ENCODE measurements around the gene GOPC.

The GOPC gene

GRCh38 chr6:117512056-117512828 lies 90.1 kb downstream of the GOPC start:
- Histone ChIP-seq H3K36me3 (ENCODE audit: insufficient read depth, low read length) (peaks cover 40% of the 10 kb centered on the region), H3K4me3 (ENCODE audit: low read length) (no peak overlapping the region), H3K27me3 (ENCODE audit: control insufficient read depth, insufficient read depth, low read length) (no peaks in the 10 kb centered on the region), H3K4me1 (ENCODE audit: control insufficient read depth, insufficient read depth, low read length) (peaks cover 29% of the 10 kb centered on the region), H3K4me2 (ENCODE audit: low read length) (no peak overlapping the region), H3K9ac (ENCODE audit: low read depth, low read length) (no peak overlapping the region), H3K9me3 (replicated peaks; ENCODE audit: low read length) (no peaks in the 10 kb centered on the region)

All from skeletal muscle satellite cell (primary cell).